Body of pancreas (tissue), 4 donors: ENCODE measurements around the gene ANXA10. TPM values are rescaled to one million over a fixed set of nuclear protein-coding genes. Genes with fewer than 3 reads are reported as not detected.
"Not testable (repeated sequence)": the region's sequence is repeated elsewhere in the genome, so short reads cannot be mapped to it uniquely, and the experiment has no call there.

Experiments
- ATAC-seq: fragments of 150-250 bp; one replicate; pipeline ENCODE4 v1.9.1; 2016
- DNase-seq, 4 donors: peaks; one replicate each; pipeline ENCODE4 v3.0.0-alpha.2; 2019
- H3K27ac ChIP-seq, 4 donors: fragments of 200-600 bp; sonication (generic); 1 replicate in 3 of 4; 2 replicates in 1 of 4; pipeline versions ENCODE4 v1.5.1 to v1.6.1; 2016 to 2019; ENCODE audit warnings: mild to moderate bottlenecking in 1 of 4, mixed read lengths in 1 of 4, moderate library complexity in 1 of 4
- H3K27me3 ChIP-seq, 2 donors: fragments of 200-600 bp; sonication (generic); one replicate each; pipeline ENCODE4 v1.6.0; 2016; ENCODE audit warnings: mild to moderate bottlenecking in 1 of 2
- H3K36me3 ChIP-seq, 2 donors: fragments of 200-600 bp; sonication (generic); replicated peaks in 1 of 2; 2 replicates each; pipeline ENCODE4 v1.5.1; 2016; ENCODE audit warnings: low read depth in 2 of 2; ENCODE audit not compliant: insufficient read depth in 1 of 2
- H3K4me1 ChIP-seq: fragments of 200-600 bp; sonication (generic); one replicate; pipeline ENCODE4 v1.6.0; 2016
- H3K4me3 ChIP-seq, 2 donors: fragments of 200-600 bp; sonication (generic); 1 replicate in 1 of 2; 2 replicates in 1 of 2; pipeline ENCODE4 v1.5.1; 2016 to 2019
- H3K9me3 ChIP-seq, 3 donors: fragments of 200-600 bp; sonication (generic); 1 replicate in 2 of 3; 2 replicates in 1 of 3; pipeline ENCODE4 v1.5.1; 2016
- POLR2A ChIP-seq, 3 donors: fragments of 450-650 bp; IDR thresholded peaks; one replicate each; pipeline ENCODE4 v1.6.1; 2016; ENCODE audit warnings: antibody characterized with exemption in 3 of 3, mild to moderate bottlenecking in 2 of 3
- WGBS, 2 donors: methylation state at CpG; one replicate each; pipeline ENCODE4 v1.1.5; 2017; 5-methylcytosine and 5-hydroxymethylcytosine counted together
- intact Hi-C: fragments of 100-400 bp; cut with DNase I; formaldehyde crosslinking; loops from one replicate; pipeline ENCODE4 v1.15.1; 2023
- total RNA-seq, 2 donors: library from RNA; depleted of rRNA; stranded (reverse); fragments of >200 nt; gene quantifications; one replicate each; pipeline ENCODE4 v1.1.0, GENCODE V29; 2016
- TF ChIP-seq, protein P1 (sequence below), 7 experiments: fragments of 450-650 bp in 4 of 7; fragments of 200-600 bp in 3 of 7; sonication (generic) in 3 of 7; IDR thresholded peaks; one replicate each; pipeline ENCODE4 v1.5.1; 2016 to 2019; ENCODE audit warnings: antibody characterized with exemption in 7 of 7

ANXA10 gene
- total RNA-seq, 2 donors from 2014 or later, result 14.0 TPM; not detected in 1

DNA sequence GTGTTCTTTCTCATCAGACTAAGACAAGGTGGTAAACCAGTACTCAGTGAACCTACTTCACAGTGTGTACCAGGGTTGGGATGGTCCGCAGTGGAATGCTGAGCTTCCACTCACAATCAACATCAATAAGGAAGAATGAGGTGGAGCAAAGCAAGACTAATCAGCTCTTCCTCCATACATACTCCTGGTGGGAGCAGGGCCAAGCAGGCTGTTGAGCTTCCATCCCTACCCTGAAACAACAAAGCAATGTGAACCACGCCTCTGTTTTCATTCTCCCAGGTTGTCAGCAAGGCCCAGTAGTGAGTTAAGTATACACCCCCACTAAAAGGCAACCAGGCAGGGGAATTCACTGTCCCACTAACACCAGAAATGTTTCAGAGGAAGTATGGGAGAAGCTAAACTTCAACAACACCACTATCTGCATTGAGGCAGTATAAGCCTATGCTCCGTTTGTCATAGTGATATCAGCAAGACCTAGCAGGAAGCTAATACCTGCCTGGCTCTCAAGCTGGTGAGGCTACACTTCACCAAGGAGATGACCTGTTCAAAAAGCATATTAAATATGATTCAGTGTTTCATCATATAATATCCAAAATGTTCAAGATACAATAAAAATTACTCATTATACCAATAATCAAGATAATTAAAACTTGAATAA, 116.7 kb downstream of the ANXA10 start:
- DNase-seq, result no peak
- Histone ChIP-seq H3K36me3 (no peaks in the 10 kb centered on the region), H3K4me1 (no peaks in the 10 kb centered on the region), H3K27ac (no peak overlapping the region), H3K4me3 (no peak overlapping the region), H3K27me3 (no peaks in the 10 kb centered on the region), H3K9me3 (no peaks in the 10 kb centered on the region)
- TF ChIP-seq, protein P1, sequence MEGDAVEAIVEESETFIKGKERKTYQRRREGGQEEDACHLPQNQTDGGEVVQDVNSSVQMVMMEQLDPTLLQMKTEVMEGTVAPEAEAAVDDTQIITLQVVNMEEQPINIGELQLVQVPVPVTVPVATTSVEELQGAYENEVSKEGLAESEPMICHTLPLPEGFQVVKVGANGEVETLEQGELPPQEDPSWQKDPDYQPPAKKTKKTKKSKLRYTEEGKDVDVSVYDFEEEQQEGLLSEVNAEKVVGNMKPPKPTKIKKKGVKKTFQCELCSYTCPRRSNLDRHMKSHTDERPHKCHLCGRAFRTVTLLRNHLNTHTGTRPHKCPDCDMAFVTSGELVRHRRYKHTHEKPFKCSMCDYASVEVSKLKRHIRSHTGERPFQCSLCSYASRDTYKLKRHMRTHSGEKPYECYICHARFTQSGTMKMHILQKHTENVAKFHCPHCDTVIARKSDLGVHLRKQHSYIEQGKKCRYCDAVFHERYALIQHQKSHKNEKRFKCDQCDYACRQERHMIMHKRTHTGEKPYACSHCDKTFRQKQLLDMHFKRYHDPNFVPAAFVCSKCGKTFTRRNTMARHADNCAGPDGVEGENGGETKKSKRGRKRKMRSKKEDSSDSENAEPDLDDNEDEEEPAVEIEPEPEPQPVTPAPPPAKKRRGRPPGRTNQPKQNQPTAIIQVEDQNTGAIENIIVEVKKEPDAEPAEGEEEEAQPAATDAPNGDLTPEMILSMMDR (IDR thresholded peaks at IDR 0.05), result no peak
- TF ChIP-seq POLR2A (IDR thresholded peaks at IDR 0.05), result no peak
- ATAC-seq, result no peak
- 79 to 92% methylated on average over 3 of the region's 3 CpGs for WGBS, 2 donors
- intact Hi-C loops, result no loop called here

- H3K9me3 ChIP-seq, result no peaks in the 10 kb centered on the region
- no peak for TF ChIP-seq POLR2A (IDR thresholded peaks at IDR 0.05)
- TF ChIP-seq, protein P1 (IDR thresholded peaks at IDR 0.05), result no peak
- WGBS, 2 donors, result 65 to 83% methylated on average over 3 of the region's 3 CpGs
Observed at GRCh38 chr4:168212656-168213055, 120.3 kb downstream of the ANXA10 start.

GRCh38 chr4:168213511-168213910, 121.2 kb downstream of the ANXA10 start:
- H3K4me3 ChIP-seq, H3K36me3 ChIP-seq, H3K4me1 ChIP-seq, H3K27ac ChIP-seq, H3K9me3 ChIP-seq, DNase-seq, ATAC-seq, intact Hi-C loops, H3K27me3 ChIP-seq: not testable (repeated sequence)

More at GRCh38 chr4:168212656-168213055, 120.3 kb downstream of the ANXA10 start:
- DNase-seq (no peak), ATAC-seq (no peak)
- H3K27ac ChIP-seq, result no peak overlapping the region
- intact Hi-C loops, result no loop called here
- H3K36me3 ChIP-seq, result peaks cover 0 to 3% of the 10 kb centered on the region in 2 donors
- H3K27me3 ChIP-seq, result no peaks in the 10 kb centered on the region
- H3K4me1 ChIP-seq, result no peaks in the 10 kb centered on the region
- H3K4me3 ChIP-seq, result no peak overlapping the region

- TF ChIP-seq, protein P1 (IDR thresholded peaks at IDR 0.05), result no peak
- TF ChIP-seq POLR2A (IDR thresholded peaks at IDR 0.05), result no peak
- no peak for DNase-seq
- no peak overlapping the region for H3K4me3 ChIP-seq
- H3K27ac ChIP-seq, result no peak overlapping the region
- intact Hi-C loops, result no loop called here
- no peaks in the 10 kb centered on the region for H3K4me1 ChIP-seq
- H3K27me3 ChIP-seq, result no peaks in the 10 kb centered on the region
- H3K9me3 ChIP-seq, result no peaks in the 10 kb centered on the region
- no peak for ATAC-seq
- WGBS, 2 donors, result 100% methylated on average over 1 of the region's 1 CpG
- peaks cover 0 to 5% of the 10 kb centered on the region in 2 donors for H3K36me3 ChIP-seq
Observed at GRCh38 chr4:168218645-168219044, 126.3 kb downstream of the ANXA10 start.

GRCh38 chr4:168220893-168221292, 128.6 kb downstream of the ANXA10 start:
- Histone ChIP-seq H3K27me3 (no peaks in the 10 kb centered on the region), H3K4me1 (no peaks in the 10 kb centered on the region), H3K9me3 (no peaks in the 10 kb centered on the region), H3K27ac (no peak overlapping the region), H3K36me3 (peaks cover 0 to 5% of the 10 kb centered on the region in 2 donors), H3K4me3 (no peak overlapping the region)
- intact Hi-C loops, result no loop called here
- no peak for DNase-seq
- TF ChIP-seq, protein P1 (IDR thresholded peaks at IDR 0.05), result no peak
- TF ChIP-seq POLR2A (IDR thresholded peaks at IDR 0.05), result no peak
- no peak for ATAC-seq
